GM12878 (cell line): Measurements from ENCODE around the gene OR2AJ1. TPM values are rescaled to one million over a fixed set of nuclear protein-coding genes. Genes with fewer than 3 reads are reported as not detected.

Experiments
- ATAC-seq: fragments of 200-7000 bp; cut with Tn5 transposase; 3 replicates; pipeline ENCODE4 v1.9.1; 2020; ENCODE audit warnings: mild to moderate bottlenecking, moderate library complexity
- Bru-seq: library from RNA; stranded (reverse); fragments of 400-500 nt; gene quantifications from one replicate; lab custom pipeline; 2021; lab: Mats Ljungman, UMichigan
- BruChase-seq, 2 experiments: library from RNA; stranded (reverse); fragments of 400-500 nt; gene quantifications; one replicate each; lab custom pipeline; 2021; lab: Mats Ljungman, UMichigan
- BruUV-seq: library from RNA; stranded (reverse); fragments of 400-500 nt; replicated peaks from 2 replicates; lab custom pipeline; 2021; lab: Mats Ljungman, UMichigan
- CTCF ChIA-PET: fragments of 300-600 bp; sonication (Branson Sonifier 250); formaldehyde crosslinking; extraction: SDS; loops from one replicate; lab custom pipeline; 2021; ENCODE audit warnings: inconsistent platforms; lab: Yijun Ruan, JAX
- POLR2A ChIA-PET: fragments of 350-600 bp; formaldehyde crosslinking; extraction: SDS; loops from one replicate; lab custom pipeline; 2021; ENCODE audit warnings: inconsistent platforms; lab: Charles Lee
- RAD21 ChIA-PET: fragments of 300-600 bp; sonication (Branson Sonifier 250); formaldehyde crosslinking; loops from one replicate; lab custom pipeline; 2023; ENCODE audit warnings: antibody characterized with exemption; ENCODE audit not compliant: unreplicated experiment; lab: Charles Lee
- SMC1A ChIA-PET: fragments of 300-600 bp; sonication (Branson Sonifier 250); formaldehyde crosslinking; loops from one replicate; lab custom pipeline; 2023; ENCODE audit not compliant: unreplicated experiment, uncharacterized antibody; lab: Charles Lee
- DNase-seq: peaks from one replicate; pipeline ENCODE4 v3.0.0-alpha.2; 2011; ENCODE audit warnings: low read depth, low spot score
- FAIRE-seq: peaks from 3 replicates; lab custom pipeline; 2011; peaks lifted over from hg19 to GRCh38; lab: Jason Lieb, UNC
- H2AFZ ChIP-seq: 2 replicates; pipeline ENCODE4 v1.6.0; 2011; ENCODE audit warnings: low read depth, low read length, control low read depth; ENCODE audit not compliant: control insufficient read depth
- H3K27ac ChIP-seq: 2 replicates; pipeline ENCODE4 v1.5.1; 2011; ENCODE audit warnings: control low read depth; ENCODE audit not compliant: control insufficient read depth, insufficient read depth
- H3K27me3 ChIP-seq, 2 experiments: replicated peaks in 1 of 2; 2 replicates each; pipeline versions ENCODE4 v1.6.0 to v1.6.1; 2011; ENCODE audit warnings: low read length in 1 of 2; ENCODE audit not compliant: control insufficient read depth in 2 of 2, insufficient read depth in 2 of 2
- H3K36me3 ChIP-seq, 2 experiments: 2 replicates each; pipeline ENCODE4 v1.5.1; 2011; ENCODE audit warnings: low read length in 1 of 2; ENCODE audit not compliant: control insufficient read depth in 2 of 2, insufficient read depth in 2 of 2
- H3K4me1 ChIP-seq: 2 replicates; pipeline ENCODE4 v1.6.1; 2011; ENCODE audit warnings: mild to moderate bottlenecking, low read length, moderate library complexity, mixed read lengths; ENCODE audit not compliant: control insufficient read depth, insufficient read depth
- H3K4me2 ChIP-seq: 2 replicates; pipeline ENCODE4 v1.6.0; 2011; ENCODE audit warnings: control low read depth; ENCODE audit not compliant: control insufficient read depth, insufficient read depth
- H3K4me3 ChIP-seq: fragments of 200-600 bp; sonication (generic); 2 replicates; pipeline ENCODE4 v1.5.1; 2016
- H3K79me2 ChIP-seq: 2 replicates; pipeline ENCODE4 v1.6.0; 2011; ENCODE audit warnings: low read length; ENCODE audit not compliant: control insufficient read depth, insufficient read depth
- H3K9ac ChIP-seq: 2 replicates; pipeline ENCODE4 v1.8.0; 2011; ENCODE audit warnings: low read length, control low read depth, mixed read lengths; ENCODE audit not compliant: control insufficient read depth, insufficient read depth
- H3K9me3 ChIP-seq: replicated peaks from 3 replicates; pipeline ENCODE4 v1.5.1; 2011; ENCODE audit warnings: mild to moderate bottlenecking, low read length; ENCODE audit not compliant: control insufficient read depth, insufficient read depth
- H4K20me1 ChIP-seq: 2 replicates; pipeline ENCODE4 v1.6.0; 2011; ENCODE audit not compliant: control insufficient read depth, insufficient read depth
- BMI1 ChIP-seq: fragments of 450-650 bp; IDR thresholded peaks from 2 replicates; pipeline ENCODE4 v1.6.1; 2016; ENCODE audit warnings: mild to moderate bottlenecking, moderate library complexity, borderline replicate concordance
- CREB1 ChIP-seq: IDR thresholded peaks from 2 replicates; pipeline ENCODE4 v1.6.1; 2012; ENCODE audit warnings: low read depth, mild to moderate bottlenecking, inconsistent platforms
- EGR1 ChIP-seq, 2 experiments: IDR thresholded peaks; 1 replicate in 1 of 2; 2 replicates in 1 of 2; pipeline ENCODE4 v1.6.1; 2011 to 2012; ENCODE audit warnings: low read depth in 2 of 2, low read length in 2 of 2, borderline replicate concordance in 1 of 2, mild to moderate bottlenecking in 1 of 2, moderate library complexity in 1 of 2
- EZH2 ChIP-seq: IDR thresholded peaks from 2 replicates; pipeline ENCODE4 v1.6.1; 2012; ENCODE audit warnings: low read depth, mild to moderate bottlenecking, control low read depth, inconsistent platforms, low read length, borderline replicate concordance; ENCODE audit not compliant: control insufficient read depth
- GATAD2B ChIP-seq: fragments of 450-650 bp; conservative IDR thresholded peaks from 2 replicates; pipeline ENCODE4 v1.6.1; 2017; ENCODE audit warnings: low read depth, mild to moderate bottlenecking, moderate library complexity
- HDAC2 ChIP-seq: fragments of 200-600 bp; sonication (generic); IDR thresholded peaks from 2 replicates; pipeline ENCODE4 v1.6.1; 2017
- NFYA ChIP-seq: IDR thresholded peaks from 2 replicates; pipeline ENCODE4 v1.6.1; 2011; ENCODE audit warnings: low read depth, mild to moderate bottlenecking, low read length, improper control_type of control experiment, borderline replicate concordance
- TARDBP ChIP-seq: IDR thresholded peaks from 2 replicates; pipeline ENCODE4 v1.6.1; 2016; ENCODE audit warnings: borderline replicate concordance
- ZBED1 ChIP-seq: IDR thresholded peaks from 2 replicates; pipeline ENCODE4 v1.6.1; 2016; ENCODE audit warnings: borderline replicate concordance
- WGBS: methylation state at CpG from one replicate; pipeline ENCODE4 v1.1.6; 2016; ENCODE audit warnings: low lambda C conversion rate; ENCODE audit not compliant: insufficient replicate concordance, insufficient coverage; ENCODE audit errors: missing lambda C conversion rate; 5-methylcytosine and 5-hydroxymethylcytosine counted together
- in situ Hi-C: fragments of 300-500 bp; cut with MboI; formaldehyde crosslinking; loops from 9 replicates; pipeline ENCODE4 v1.14.3; 2018; ENCODE audit warnings: mixed read lengths
- intact Hi-C: fragments of 100-400 bp; cut with micrococcal nuclease; formaldehyde crosslinking; loops from one replicate; pipeline ENCODE4 v1.14.2; 2022; ENCODE audit not compliant: unreplicated experiment
- long read RNA-seq, 2 experiments: library from polyadenylated mRNA; unstranded; transcript quantifications; one replicate each; pipeline ENCODE4 v2.0.0, GENCODE V29; 2019 to 2020
- polyA minus RNA-seq, 3 experiments: library from RNA; depleted of rRNA, polyadenylated mRNA; stranded (reverse); fragments of >200 nt; gene quantifications; 2 replicates each; pipeline ENCODE4 v1.2.3, GENCODE V29; 2011
- polyA plus RNA-seq, 11 experiments: library from polyadenylated mRNA; depleted of rRNA in 4 of 11; unstranded in 6 of 11; stranded (reverse) in 5 of 11; fragments of >200 nt; fragmentation: Nextera tagmentation in 4 of 11; fragmentation: Illumina TruSeq in 1 of 11; extraction: Ambion mirVana in 4 of 11; extraction: Trizol in 1 of 11; gene quantifications; 1 replicate in 1 of 11; 2 replicates in 10 of 11; pipeline versions ENCODE4 v1.2.1 to v1.2.3, GENCODE V29; 2011 to 2016; ENCODE audit warnings: inconsistent platforms in 2 of 11, missing spikeins in 2 of 11, low read depth in 1 of 11
- total RNA-seq, 4 experiments: library from RNA; depleted of rRNA in 3 of 4; stranded (reverse); fragments of >200 nt in 3 of 4; fragmentation: Illumina TruSeq in 1 of 4; extraction: Trizol in 1 of 4; gene quantifications; 2 replicates each; pipeline versions ENCODE4 v1.2.1 to v1.2.3, GENCODE V29; 2013 to 2021
- TF ChIP-seq, protein P1 (sequence below): IDR thresholded peaks from 2 replicates; pipeline ENCODE4 v1.6.1; 2012; ENCODE audit warnings: low read depth, low read length, improper control_type of control experiment
- TF ChIP-seq, protein P2 (sequence below): fragments of 450-650 bp; formaldehyde crosslinking; IDR thresholded peaks from 2 replicates; pipeline ENCODE4 v1.4.0; 2020; ENCODE audit warnings: mild to moderate bottlenecking, moderate library complexity
- TF ChIP-seq, protein P3 (sequence below): fragments of 450-650 bp; IDR thresholded peaks from 2 replicates; pipeline ENCODE4 v1.6.1; 2017; ENCODE audit warnings: antibody characterized with exemption, mild to moderate bottlenecking, moderate library complexity

Gene OR2AJ1, protein sequence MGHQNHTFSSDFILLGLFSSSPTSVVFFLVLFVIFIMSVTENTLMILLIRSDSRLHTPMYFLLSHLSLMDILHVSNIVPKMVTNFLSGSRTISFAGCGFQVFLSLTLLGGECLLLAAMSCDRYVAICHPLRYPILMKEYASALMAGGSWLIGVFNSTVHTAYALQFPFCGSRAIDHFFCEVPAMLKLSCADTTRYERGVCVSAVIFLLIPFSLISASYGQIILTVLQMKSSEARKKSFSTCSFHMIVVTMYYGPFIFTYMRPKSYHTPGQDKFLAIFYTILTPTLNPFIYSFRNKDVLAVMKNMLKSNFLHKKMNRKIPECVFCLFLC
- total RNA-seq (2013; cell fraction: nucleolus; rRNA removed), result not detected in 2 replicates
- not detected in 2 replicates for total RNA-seq (2014; rRNA removed)
- total RNA-seq (2014; rRNA removed; fragmentation: Illumina TruSeq; extraction: Trizol), result not detected in 2 replicates
- total RNA-seq (2021), result not detected in 2 replicates
- polyA plus RNA-seq (2011; ENCODE audit: low read depth), result not detected
- not detected in 2 replicates for polyA plus RNA-seq (2011; rRNA removed)
- polyA plus RNA-seq (2011; cell fraction: cytosol; rRNA removed), result not detected in 2 replicates
- not detected in 2 replicates for polyA plus RNA-seq (2011; cell fraction: nucleus; rRNA removed)
- not detected in 2 replicates for polyA plus RNA-seq (2012)
- not detected in 2 replicates for polyA plus RNA-seq (2014; fragmentation: Illumina TruSeq; extraction: Trizol)
- not detected for polyA plus RNA-seq (2014; fragmentation: Nextera tagmentation; extraction: Ambion mirVana)
- polyA plus RNA-seq (2014; rRNA removed), result not detected in 2 replicates
- polyA plus RNA-seq (2016; fragmentation: Nextera tagmentation; extraction: Ambion mirVana), result not detected
- polyA minus RNA-seq (2011; rRNA and poly(A)+ RNA removed), result not detected in 2 replicates
- polyA minus RNA-seq (2011; cell fraction: cytosol; rRNA and poly(A)+ RNA removed), result not detected in 2 replicates
- polyA minus RNA-seq (2011; cell fraction: nucleus; rRNA and poly(A)+ RNA removed), result not detected in 2 replicates
- Bru-seq, nascent RNA, result not detected
- not detected for BruChase-seq, experiment 1, labeled RNA remaining after a 6-hour chase
- not detected for BruChase-seq, experiment 2, labeled RNA remaining after a 2-hour chase
- long read RNA-seq, experiment 1, result 0 reads
- long read RNA-seq, experiment 2, result 0 reads

DNA sequence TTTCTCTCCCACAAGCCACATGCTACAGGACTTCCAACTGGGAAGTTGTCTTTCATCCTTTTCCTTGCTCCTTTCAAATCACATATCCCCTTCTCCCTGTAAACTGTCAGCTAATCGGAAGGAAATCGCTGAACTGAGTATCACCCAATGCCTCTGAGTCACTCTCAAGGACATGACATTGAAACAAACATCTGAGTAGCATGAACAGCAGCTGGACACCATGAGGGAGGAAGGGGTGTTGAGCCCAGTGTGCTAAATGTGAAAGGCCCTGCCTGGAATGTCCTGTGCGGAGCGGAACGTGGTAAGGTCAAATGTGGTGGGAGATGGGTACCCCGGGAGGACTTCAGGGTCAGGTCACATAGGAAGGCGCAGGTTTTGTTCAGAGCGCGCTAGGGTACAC lies at the start of gene OR2AJ1:
Gene OR2AJ1 (plus strand): TSS at position 22 of the 400 bp plus-strand sequence. CDS start 8,880 bp downstream, outside the sequence.
- ChIA-PET POLR2A (no interaction called here), CTCF (interaction anchor here (1.0 kb wide), 1 partner anchor 24 kb away, joined by 3 read pairs; no protein-coding TSS in a partner anchor), RAD21 (no interaction called here), SMC1A (no interaction called here)
- no peak for DNase-seq
- ATAC-seq, result no peak
- H3K79me2 ChIP-seq, result no peaks in the 10 kb centered on the region
- no TSS peak for BruUV-seq
- no peak within 1 kb of the TSS for H2AFZ ChIP-seq
- H3K27me3 ChIP-seq, result no peaks in the 10 kb centered on the region; a peak in 1 of 4 replicates
- intact Hi-C loops, result no loop called here
- H3K4me3 ChIP-seq, result no peak within 1 kb of the TSS
- no peaks in the 10 kb centered on the region for H4K20me1 ChIP-seq
- H3K36me3 ChIP-seq, result no peaks in the 10 kb centered on the region
- in situ Hi-C loops, result no loop called here
- 38% methylated on average over 9 of the region's 9 CpGs for WGBS
- FAIRE-seq, result no peak
- no peak within 1 kb of the TSS for H3K9ac ChIP-seq
- H3K4me2 ChIP-seq, result no peak within 1 kb of the TSS
- no peaks in the 10 kb centered on the region for H3K9me3 ChIP-seq
- H3K4me1 ChIP-seq, result no peaks in the 10 kb centered on the region
- H3K27ac ChIP-seq, result no peak within 1 kb of the TSS
- TF ChIP-seq, protein P1, sequence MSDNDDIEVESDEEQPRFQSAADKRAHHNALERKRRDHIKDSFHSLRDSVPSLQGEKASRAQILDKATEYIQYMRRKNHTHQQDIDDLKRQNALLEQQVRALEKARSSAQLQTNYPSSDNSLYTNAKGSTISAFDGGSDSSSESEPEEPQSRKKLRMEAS, result no peak
- no peak for TF ChIP-seq NFYA
- no peak for TF ChIP-seq ZBED1
- no peak for TF ChIP-seq EGR1 (IDR thresholded peaks at IDR 0.05; ENCODE audit: borderline replicate concordance in 1 of 2, low read depth in 2 of 2, low read length in 2 of 2)
- no peak for TF ChIP-seq BMI1
- TF ChIP-seq TARDBP, result no peak
- TF ChIP-seq HDAC2, result no peak
- TF ChIP-seq CREB1, result no peak
- TF ChIP-seq, protein P2, sequence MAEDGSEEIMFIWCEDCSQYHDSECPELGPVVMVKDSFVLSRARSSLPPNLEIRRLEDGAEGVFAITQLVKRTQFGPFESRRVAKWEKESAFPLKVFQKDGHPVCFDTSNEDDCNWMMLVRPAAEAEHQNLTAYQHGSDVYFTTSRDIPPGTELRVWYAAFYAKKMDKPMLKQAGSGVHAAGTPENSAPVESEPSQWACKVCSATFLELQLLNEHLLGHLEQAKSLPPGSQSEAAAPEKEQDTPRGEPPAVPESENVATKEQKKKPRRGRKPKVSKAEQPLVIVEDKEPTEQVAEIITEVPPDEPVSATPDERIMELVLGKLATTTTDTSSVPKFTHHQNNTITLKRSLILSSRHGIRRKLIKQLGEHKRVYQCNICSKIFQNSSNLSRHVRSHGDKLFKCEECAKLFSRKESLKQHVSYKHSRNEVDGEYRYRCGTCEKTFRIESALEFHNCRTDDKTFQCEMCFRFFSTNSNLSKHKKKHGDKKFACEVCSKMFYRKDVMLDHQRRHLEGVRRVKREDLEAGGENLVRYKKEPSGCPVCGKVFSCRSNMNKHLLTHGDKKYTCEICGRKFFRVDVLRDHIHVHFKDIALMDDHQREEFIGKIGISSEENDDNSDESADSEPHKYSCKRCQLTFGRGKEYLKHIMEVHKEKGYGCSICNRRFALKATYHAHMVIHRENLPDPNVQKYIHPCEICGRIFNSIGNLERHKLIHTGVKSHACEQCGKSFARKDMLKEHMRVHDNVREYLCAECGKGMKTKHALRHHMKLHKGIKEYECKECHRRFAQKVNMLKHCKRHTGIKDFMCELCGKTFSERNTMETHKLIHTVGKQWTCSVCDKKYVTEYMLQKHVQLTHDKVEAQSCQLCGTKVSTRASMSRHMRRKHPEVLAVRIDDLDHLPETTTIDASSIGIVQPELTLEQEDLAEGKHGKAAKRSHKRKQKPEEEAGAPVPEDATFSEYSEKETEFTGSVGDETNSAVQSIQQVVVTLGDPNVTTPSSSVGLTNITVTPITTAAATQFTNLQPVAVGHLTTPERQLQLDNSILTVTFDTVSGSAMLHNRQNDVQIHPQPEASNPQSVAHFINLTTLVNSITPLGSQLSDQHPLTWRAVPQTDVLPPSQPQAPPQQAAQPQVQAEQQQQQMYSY (CRISPR knock-in tag), result no peak
- TF ChIP-seq EZH2, result no peak
- TF ChIP-seq, protein P3, sequence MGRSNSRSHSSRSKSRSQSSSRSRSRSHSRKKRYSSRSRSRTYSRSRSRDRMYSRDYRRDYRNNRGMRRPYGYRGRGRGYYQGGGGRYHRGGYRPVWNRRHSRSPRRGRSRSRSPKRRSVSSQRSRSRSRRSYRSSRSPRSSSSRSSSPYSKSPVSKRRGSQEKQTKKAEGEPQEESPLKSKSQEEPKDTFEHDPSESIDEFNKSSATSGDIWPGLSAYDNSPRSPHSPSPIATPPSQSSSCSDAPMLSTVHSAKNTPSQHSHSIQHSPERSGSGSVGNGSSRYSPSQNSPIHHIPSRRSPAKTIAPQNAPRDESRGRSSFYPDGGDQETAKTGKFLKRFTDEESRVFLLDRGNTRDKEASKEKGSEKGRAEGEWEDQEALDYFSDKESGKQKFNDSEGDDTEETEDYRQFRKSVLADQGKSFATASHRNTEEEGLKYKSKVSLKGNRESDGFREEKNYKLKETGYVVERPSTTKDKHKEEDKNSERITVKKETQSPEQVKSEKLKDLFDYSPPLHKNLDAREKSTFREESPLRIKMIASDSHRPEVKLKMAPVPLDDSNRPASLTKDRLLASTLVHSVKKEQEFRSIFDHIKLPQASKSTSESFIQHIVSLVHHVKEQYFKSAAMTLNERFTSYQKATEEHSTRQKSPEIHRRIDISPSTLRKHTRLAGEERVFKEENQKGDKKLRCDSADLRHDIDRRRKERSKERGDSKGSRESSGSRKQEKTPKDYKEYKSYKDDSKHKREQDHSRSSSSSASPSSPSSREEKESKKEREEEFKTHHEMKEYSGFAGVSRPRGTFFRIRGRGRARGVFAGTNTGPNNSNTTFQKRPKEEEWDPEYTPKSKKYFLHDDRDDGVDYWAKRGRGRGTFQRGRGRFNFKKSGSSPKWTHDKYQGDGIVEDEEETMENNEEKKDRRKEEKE, result no peak
- TF ChIP-seq GATAD2B, result no peak
